GM19023 (cell line): ENCODE data around the gene ANKS1A.

Source experiments
- ATAC-seq: cut with Tn5 transposase; IDR thresholded peaks from one replicate; pipeline ENCODE4 v1.9.1; 2021; ENCODE audit warnings: mild to moderate bottlenecking, moderate library complexity; ENCODE audit not compliant: unreplicated experiment

ANKS1A gene

DNA sequence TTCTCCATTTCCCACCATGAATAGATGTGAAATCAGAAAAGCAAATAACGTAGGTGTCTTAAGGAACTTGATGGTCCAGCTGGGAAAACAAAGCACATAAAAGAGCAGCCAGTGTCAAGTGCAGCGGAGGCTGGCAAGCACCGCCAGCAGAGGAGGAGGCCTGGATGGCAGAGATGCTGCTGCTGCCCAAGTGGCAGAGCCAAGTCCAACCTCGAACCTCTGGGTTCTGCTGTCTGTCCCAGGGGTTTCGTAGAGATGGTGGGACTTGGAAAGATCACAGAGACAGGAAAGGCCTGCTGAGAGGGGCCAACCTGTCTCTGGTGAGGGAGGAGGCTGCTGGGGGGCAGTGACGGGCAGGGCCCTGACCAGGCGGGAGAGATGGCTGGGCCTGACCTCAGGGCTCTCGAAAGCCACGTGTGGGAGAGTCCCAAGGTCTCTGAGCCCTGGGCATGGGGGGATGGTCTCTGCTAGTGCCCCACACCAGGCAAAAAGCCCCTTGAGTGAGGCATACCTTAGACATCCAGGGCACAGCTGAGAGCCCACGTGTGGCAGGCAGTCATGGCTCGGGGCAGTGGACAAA, 174.7 kb downstream of the ANKS1A start:
- ATAC-seq: no peak

DNA sequence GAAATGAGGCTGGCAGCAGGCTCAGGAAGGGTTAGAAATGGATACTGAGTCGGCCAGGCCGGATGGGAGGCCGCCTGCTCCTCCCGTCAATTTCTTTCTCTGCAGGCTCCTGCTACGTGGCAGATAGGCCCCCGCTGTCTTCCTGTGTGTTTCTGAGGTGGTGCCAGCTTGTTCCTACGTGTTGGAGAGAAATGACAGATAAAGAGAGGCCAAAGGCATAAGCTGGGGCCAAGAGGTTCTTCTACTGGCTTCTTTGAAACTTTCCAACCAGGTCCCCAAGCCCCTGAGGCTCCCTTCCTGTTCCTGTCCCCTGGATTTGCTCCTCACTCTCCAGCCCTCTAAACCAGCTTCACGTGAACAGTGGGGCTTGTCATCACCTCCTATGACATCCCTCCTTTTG, 175.2 kb downstream of the ANKS1A start:
- ATAC-seq: no peak

DNA sequence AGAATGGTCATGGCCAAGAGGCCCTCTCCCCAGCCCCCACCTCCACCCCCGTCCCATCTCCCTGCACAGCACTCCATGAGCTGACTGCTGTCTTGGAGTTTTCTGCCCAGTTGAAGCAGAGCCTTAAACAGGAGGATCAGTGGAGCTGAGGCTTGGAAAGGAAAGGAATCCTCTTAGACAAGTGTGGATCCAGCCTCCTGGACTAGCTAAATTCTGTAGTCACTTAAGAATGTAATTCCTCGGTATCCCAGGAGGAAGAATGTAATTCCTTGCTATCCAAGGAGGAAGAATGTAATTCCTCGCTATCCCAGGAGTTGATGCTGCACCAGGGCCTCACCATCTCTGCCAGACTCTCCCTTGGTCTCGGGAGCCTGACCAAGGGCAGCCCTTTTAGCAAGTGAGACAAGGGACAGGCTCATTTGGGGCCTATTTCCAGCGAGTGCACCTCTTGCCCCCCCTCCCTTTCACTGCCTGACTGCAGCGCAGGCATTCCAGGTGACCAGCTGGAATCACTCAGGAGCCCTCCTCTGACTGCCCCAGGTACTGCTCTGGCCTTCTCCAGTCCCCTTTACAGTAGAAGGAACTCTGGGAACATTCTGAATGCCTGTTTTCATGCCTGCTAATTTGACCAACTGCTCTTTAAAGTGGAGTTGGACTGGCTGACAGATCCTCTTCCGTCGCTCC, 175.8 kb downstream of the ANKS1A start:
- ATAC-seq: no peak

DNA sequence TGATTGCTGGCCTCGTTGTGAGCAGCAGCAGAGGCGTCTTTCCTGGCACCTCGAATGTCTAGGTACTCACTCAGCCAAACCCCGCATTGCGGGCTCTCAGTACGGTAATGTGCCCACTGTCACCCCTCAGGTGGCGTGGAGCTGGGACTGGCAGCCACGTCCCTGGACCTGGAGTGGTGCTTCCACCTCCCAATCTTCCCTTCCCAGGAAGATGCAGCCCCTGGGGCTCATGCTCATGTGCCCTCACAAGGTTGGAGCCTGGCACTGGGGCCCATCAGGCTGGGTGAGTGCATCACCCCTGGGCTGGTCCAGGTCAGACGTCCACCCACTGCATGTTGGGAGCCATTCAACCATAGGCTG, 176.4 kb downstream of the ANKS1A start:
- no peak for ATAC-seq

DNA sequence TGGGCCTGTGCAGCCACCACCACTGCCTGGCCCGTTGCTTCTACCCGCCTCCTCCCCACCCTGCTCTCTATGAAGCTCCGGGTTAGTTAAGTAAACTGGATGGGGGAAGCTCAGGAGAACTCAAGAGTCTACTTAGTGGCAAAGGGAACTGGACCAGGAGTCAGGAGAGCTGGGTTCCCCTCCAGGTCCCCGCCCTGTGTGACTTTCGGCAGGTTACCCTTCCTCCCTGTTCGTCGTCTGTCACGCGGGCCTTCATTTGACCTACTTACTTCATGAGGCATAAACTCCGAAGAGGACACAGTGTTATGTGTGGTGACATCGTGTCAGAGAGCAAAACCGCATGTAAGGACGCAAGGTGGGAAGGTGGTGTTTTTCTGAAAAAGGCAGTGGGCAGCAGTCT, 176.8 kb downstream of the ANKS1A start:
- ATAC-seq: no peak

DNA sequence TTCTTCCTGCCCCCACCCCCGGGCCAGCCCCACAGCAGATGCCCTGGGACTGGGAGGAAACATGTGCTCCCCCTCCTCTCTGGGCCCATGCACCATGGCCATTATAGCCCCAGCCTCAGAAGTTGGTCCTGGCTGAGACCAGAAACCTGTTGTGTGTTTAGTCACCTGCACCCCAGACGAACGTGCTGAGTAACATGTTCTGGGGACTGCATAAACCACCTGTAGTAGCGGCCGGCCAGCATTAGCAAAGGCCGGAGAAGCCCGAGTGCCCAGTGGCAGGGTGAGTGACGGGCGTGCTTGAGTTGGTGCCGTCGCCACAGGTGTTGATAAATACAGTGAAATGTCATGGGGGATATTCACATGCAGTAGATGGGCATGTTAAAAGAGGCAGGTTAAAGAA, 178.2 kb downstream of the ANKS1A start:
- ATAC-seq: no peak

DNA sequence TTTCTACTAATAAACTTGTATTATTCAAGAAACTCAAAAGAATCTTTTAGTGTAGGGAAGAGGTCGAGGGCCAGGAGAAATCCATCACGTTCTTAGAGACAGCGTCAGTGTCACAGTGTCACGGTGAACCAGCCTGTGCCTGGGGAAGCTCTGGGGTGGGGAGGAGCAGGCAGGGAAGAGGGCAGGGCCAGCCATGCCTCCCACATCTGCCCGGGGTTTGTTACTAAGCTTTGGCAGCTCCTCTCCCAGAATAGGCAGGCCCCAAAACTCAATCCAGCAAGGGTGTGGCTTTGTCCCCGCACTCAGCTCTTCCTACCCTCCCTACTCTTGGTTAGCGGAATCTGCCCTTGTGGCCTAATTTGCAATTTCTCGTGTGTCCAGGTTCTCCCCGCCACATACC, 179.2 kb downstream of the ANKS1A start:
- no peak for ATAC-seq

DNA sequence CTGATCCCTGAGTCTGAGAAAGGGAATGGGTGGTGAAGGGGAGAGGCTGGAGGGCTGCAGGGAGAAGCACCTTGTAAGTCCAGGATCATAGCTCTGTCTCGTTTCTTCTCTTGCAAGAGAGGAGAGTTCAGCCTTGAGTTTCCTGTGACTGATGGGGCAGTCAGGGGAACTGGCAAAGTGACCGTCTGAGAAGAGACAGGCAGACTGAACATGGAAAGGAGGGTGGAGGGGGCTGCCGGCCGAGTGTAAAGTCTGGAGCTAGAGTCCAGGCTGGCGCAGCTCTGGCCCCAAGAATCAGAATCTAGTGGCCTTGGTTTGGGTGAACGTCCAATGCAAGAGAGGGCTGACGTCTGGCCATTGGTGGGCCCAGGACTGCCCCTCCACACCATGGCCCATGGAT, 179.6 kb downstream of the ANKS1A start:
- no peak for ATAC-seq

DNA sequence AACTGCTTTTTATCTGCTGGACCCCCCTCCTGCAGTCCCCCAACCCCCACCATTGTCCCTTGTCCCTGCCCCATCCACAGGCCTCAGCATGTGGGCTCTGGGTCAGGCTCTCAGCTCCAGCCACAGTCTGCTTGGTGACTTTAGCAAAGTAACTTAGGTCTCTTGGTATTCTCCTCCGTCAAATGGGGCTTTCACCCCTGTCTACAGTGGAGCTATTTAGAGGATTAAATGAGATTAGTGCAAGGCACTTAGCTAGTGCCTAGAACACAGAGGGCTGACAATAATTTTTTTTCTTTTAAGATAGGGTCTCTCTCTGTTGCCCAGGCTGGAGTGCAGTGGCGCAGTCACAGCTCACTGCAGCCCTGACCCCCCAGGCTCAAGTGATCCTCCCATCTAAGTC, 180.2 kb downstream of the ANKS1A start:
- no peak for ATAC-seq

DNA sequence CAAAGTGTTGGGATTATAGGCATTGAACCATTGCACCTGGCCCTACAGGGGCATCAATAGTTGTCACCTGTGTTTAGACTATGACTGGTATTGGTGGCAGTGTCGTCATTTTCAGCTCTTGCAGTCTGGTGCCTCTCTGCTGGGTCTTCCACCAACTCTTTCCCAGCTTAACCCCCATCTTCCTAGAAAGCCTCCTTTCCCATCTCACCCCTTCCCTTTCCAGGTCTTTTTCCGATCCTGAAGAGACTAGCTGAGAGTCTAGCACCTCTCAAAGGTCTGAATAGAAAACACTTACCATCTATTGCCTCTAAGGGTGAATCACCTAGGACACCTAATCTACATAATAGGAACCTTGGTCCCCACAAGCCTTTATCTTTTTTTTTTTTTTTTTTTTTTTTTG, 181.1 kb downstream of the ANKS1A start:
- no peak for ATAC-seq

DNA sequence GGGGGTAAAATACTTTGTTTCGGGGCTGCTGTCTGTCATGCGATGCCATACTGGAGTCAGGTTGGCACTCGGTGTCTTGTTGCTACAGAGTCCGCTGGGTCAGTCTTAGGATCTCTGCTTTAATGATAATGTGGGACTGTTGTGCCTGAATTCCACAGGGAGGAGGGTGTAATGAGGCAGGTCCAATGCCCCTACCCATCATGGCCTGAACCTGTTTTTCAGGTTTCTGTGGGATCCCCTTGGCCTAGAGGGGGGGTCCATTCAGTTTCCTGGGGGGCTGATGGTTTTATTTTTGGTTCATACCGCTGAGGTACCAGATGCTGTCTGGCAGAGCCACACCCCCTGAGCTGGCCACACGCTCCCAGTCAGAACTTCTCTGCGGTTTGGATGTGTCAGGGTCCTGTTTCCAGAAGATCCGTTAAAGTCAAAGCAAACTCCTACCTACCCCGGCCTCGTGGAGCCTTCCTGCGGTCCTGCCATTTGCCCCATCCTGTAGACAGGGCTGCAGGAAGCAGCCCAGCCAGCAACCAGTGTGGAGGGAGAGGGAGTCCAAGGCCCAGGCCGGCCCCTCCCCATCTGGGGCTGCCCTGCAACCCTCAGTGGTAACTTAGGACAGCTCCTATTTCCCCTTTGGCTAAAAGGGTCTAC, 182.4 kb downstream of the ANKS1A start:
- ATAC-seq: no peak

DNA sequence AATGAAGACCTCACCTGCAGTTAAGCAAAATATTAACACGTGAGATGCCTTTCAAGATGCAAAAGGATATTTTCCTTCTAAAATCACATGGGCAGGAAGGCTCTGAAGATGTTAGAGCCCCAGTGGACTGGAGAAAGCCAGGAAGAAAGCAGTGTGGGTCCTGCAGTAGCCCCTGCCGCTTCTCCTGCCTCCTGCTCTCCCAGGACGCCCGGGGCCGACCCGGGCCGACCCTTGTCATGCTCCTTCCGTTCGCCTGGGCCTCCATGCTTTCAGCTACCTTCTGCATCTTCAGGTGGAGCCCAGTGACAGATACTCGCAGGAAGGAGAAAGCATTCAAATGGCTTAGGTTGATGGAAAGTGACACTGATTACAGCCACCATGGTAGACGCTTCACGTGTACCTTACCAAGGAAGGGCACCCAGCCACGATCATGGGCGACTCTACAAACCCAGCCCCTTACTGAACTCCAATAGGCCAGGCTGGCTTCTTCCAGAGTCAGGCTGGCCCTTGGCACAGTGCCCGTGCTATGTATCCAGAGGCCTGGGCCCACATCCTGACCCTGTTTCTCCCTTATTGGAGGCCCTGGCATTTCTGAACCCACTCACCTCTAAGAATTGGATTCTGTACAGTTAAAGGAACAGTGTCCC, 183.1 kb downstream of the ANKS1A start:
- no peak for ATAC-seq

DNA sequence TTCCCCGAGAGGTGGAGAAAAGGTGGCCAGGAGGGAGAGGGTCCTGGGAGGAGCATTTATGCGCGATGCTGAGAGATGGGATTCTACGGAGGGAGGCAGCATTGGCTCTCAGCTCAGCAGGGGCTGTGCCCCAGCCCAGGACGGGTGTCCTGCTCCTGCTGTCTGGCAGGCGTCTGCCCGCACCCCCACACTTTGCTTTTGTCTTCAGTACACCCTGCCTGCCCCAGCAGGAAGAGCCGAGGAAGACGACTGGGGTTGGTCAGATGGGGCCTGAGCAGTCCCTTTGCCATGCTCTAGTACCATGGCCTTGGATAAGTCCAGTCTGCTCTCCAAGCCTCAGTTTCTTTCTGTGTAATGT, 183.6 kb downstream of the ANKS1A start:
- ATAC-seq: no peak

DNA sequence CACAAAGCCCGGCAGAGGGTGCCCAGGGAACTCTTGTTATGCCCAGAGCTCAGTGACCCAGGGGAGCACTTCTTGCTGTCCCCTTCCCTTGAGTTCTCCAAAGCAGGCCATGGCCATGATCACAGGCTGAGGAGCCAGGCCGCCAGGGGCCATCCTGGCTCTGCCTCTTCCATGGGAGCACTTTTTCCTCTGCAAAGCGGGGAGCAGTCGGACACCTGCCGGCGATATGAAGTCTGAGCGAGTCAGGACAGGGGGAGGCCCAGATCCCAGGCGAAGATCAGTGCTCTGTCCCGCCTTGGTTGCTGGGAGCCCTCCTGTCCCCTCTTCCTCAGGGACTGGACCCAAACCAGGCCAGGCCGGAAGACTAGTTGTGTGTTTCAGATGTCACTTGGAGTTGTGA, 184.2 kb downstream of the ANKS1A start:
- no peak for ATAC-seq

DNA sequence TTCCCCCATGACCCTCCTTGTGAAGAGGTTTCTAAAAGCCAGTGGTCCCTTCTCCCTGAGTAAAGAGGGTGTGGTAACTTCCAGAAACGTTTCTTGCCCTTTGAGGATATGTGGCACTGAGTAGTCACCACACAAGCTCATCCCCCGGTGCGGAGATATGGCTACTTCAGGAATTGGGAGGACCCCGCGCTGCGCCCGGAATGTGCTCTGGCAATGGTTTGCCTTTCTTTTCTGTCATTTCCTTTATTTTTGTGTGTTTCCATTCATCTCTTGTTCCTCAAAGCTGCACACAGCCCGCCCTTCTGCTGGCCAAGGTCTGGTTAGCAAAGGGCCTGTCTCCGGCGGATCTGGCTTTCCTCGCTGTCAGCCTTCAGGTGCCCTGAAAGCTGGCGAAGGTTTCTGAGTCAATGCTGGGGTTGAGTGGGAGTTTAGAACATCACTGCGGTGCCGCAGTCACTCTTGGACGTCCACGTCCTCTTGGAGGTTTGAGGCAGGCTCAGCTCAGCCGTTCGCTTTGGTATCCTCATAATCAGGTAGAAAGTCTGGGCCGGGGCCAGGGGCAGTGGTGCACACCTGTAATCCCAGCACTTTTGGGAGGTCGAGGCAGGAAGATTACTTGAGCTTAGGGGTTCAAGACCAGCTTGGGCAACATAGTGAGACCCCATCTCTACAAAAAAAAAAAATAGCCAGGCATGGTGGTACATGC, 184.9 kb downstream of the ANKS1A start:
- no peak for ATAC-seq

DNA sequence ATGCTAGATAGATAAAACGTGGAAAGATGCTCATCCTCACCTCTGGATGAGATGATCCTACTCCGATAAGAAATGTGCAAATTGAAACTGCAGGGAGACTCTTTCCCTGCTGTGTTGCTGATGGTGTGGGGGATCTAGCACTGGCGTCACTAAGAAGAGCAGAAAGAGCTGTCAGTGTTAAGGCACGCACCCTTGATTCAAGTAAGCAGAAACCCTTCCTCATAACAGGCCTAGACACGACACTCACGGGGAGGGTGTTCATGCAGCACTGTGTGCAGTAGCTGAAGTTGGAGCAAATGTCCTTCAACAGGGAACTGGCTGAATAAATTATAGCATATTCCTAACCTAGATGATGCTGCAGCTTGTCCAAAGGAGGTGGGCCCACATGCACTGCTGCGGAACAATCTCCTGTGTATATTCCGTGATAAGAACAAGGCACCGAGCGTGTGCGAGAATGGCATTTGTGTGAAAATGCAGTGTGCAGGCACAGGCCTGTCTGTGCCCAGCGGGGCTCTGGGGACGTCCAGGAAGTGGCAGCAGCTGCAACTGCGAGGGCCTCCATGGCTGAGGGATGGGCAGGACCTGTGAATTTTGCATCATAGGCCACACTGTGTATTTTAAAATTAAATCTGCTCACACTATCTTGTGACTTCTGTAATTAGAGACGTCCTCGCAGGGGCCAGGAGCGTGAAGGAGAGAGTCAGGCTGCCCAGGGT, 188.1 kb downstream of the ANKS1A start:
- no peak for ATAC-seq

DNA sequence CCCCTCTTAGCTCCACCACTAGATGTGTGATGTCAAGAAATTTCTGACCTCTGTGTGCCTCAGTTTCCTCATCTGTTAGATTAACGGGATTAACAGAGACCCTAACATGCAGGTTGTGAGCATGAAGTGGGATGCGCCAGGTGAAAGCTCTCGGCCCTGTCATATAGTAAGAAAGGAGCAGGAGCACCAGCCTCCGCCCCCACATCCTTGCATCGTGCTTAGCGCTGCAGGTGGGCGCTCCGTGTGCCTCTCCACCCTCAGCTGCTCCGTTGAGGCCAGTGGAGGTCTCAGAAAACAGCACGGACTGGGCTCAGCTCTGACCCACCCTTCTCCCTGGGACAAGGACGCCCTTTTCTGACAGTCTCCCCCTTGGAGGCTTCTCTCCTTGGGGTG, 188.7 kb downstream of the ANKS1A start:
- no peak for ATAC-seq

DNA sequence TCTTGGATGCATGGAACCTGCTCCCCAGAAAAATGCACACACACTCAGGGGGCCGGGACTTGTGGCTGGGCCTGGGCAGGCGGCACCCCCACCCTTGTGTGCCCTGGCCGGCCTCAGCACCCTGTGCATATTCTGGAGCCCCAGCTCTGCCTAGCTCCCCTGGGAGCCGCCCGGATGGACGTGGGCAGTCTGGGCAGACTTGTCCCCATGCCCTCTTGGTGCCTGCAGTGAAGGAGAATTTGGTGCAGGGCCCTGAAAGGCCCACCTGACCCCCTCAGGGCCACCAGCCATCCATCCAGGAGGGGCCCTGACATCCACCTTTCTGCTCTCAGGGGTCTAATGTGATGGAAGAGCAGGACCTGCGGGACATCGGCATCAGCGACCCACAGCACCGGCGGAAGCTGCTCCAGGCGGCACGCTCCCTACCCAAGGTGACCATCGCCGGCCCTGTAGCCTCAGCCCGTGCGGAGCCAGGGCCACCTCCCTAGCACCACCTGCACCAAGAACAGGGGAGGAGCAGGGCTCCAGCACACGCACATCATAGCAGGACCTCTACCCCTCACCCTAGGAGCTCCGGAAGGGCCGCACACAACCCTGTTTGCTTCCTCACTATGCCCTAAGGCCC, 189.3 kb downstream of the ANKS1A start:
- ATAC-seq: no peak

DNA sequence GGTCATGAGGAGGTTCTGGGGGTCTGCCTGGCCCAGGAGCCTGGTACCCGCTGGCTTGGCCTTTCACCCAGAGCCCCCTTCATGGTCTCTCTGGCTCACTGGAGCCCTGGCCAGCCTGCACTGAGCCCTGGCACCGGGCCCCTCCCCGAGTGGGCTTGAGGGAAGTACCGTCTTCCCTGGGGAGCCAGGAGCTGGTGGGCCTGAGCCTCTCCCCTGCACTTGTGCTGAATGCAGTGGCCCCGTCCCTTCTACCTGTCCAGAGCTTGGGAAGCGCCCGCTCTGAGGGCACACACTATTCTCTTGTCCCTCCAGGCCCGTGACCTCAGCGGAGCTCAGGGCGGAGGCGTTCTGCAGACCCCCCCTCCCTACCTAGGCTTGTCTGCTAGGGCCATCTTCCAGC, 189.8 kb downstream of the ANKS1A start:
- no peak for ATAC-seq

DNA sequence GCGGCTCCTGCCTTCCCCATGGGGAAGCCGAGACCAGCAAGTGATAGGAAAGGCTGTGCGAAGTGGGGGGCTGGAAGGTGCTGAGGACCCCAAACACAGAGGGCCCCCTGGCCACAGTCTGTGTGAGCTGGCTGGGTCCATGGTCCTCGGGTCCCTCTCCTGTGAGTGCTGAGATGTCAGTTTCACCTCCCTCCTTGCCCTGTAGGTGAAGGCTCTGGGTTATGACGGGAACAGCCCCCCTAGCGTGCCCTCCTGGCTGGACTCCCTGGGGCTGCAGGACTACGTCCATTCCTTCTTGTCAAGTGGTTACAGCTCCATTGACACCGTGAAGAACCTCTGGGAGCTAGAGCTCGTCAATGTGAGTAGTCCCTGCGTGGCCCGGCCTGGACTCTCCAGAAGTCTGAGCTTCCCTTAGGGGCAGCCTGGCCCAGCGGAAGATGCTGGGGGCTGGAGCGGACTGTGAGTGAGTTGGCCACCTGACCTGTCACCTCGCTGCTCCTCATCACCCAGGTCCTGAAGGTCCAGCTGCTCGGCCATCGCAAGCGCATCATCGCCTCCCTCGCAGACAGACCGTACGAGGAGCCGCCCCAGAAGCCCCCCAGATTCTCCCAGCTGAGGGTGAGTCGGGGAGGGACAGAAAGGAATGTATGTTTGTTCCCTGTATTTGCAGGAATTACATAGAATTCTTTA, 190.4 kb downstream of the ANKS1A start:
- ATAC-seq: no peak
